Small intestine (tissue), 16 donors: ENCODE data around the gene AZU1. TPM values are rescaled to one million over a fixed set of nuclear protein-coding genes. Genes with fewer than 3 reads are reported as not detected.

Experiments used
- DNase-seq, 2 donors: peaks; one replicate each; pipeline versions ENCODE4 v3.0.0 to v3.0.0-alpha.2; 2013
- FAIRE-seq: peaks from 2 replicates; lab custom pipeline; 2012; peaks lifted over from hg19 to GRCh38; lab: Jason Lieb, UNC
- H3K27ac ChIP-seq, 3 donors: one replicate each; pipeline ENCODE4 v1.5.1; 2013; ENCODE audit warnings: low read length in 2 of 3, mild to moderate bottlenecking in 2 of 3, control low read depth in 1 of 3, inconsistent platforms in 1 of 3, low read depth in 1 of 3, moderate library complexity in 1 of 3
- H3K27me3 ChIP-seq, 3 donors: one replicate each; pipeline ENCODE4 v1.6.1; 2013; ENCODE audit warnings: low read length in 3 of 3, inconsistent platforms in 1 of 3; ENCODE audit not compliant: control insufficient read depth in 3 of 3, insufficient read depth in 3 of 3
- H3K36me3 ChIP-seq, 3 donors: one replicate each; pipeline ENCODE4 v1.6.1; 2013; ENCODE audit warnings: low read length in 3 of 3, inconsistent platforms in 1 of 3, low read depth in 1 of 3, mild to moderate bottlenecking in 1 of 3, moderate library complexity in 1 of 3; ENCODE audit not compliant: control insufficient read depth in 3 of 3, insufficient read depth in 2 of 3
- H3K4me1 ChIP-seq, 3 donors: one replicate each; pipeline ENCODE4 v1.6.1; 2013; ENCODE audit warnings: low read length in 2 of 3, inconsistent platforms in 1 of 3, low read depth in 1 of 3, mild to moderate bottlenecking in 1 of 3, moderate library complexity in 1 of 3; ENCODE audit not compliant: control insufficient read depth in 3 of 3, insufficient read depth in 2 of 3
- H3K4me3 ChIP-seq, 3 donors: one replicate each; pipeline ENCODE4 v1.5.1; 2013; ENCODE audit warnings: low read length in 3 of 3, control low read depth in 1 of 3, inconsistent platforms in 1 of 3, low read depth in 1 of 3, mild to moderate bottlenecking in 1 of 3, moderate library complexity in 1 of 3
- H3K9me3 ChIP-seq, 2 donors: one replicate each; pipeline ENCODE4 v1.6.1; 2013; ENCODE audit warnings: low read depth in 1 of 2, low read length in 1 of 2; ENCODE audit not compliant: control insufficient read depth in 2 of 2, insufficient read depth in 1 of 2
- WGBS, 3 donors: extraction: QIAGEN DNeasy Blood & Tissue Kit; methylation state at CpG; one replicate each; pipeline ENCODE4 v1.1.7; 2013; 5-methylcytosine and 5-hydroxymethylcytosine counted together
- long read RNA-seq, 10 donors: transcript quantifications; one replicate each; lab custom pipeline, GENCODE V29; 2026
- polyA plus RNA-seq, 4 donors: library from polyadenylated mRNA; stranded (reverse) in 3 of 4; unstranded in 1 of 4; fragments of 200-250 nt in 3 of 4; fragments of 120-200 nt in 1 of 4; gene quantifications; one replicate each; pipeline versions ENCODE4 v1.2.1 to v1.2.3, GENCODE V29; 2013
- donor health status: healthy with polysubstance abuse.
- donor health status: control.
- donor health status: control.
- donor health status: Bipolar disorder and iron deficiency.
- donor health status: healthy.

AZU1 gene
- under 1 TPM in 1 of 4 donors, not detected in 3; 0.22 TPM for polyA plus RNA-seq
- long read RNA-seq, donor 1, result 0 reads
- long read RNA-seq, donor 2, result 0 reads
- long read RNA-seq, donor 3, partial matches to known transcripts, result 0 of 1 reads
- long read RNA-seq, donor 3, other reads (novel, unspliced or antisense), result 0 of 1 reads
- long read RNA-seq, donor 4, result 0 reads
- long read RNA-seq, donor 5, result 0 reads
- long read RNA-seq, donor 6, result 0 reads
- long read RNA-seq, donor 7, partial matches to known transcripts, result 0 of 2 reads
- long read RNA-seq, donor 7, other reads (novel, unspliced or antisense), result 0 of 2 reads
- long read RNA-seq, donor 8, result 0 reads
- long read RNA-seq, donor 9, result 0 reads
- long read RNA-seq, donor 10, result 0 reads

GRCh38 chr19:827710-828321 lies at the start of gene AZU1:
Gene AZU1, plus strand, starts transcription at chr19:827837. Its CDS starts 10 bp downstream, at chr19:827847.
- Histone ChIP-seq H3K27me3 (peaks cover 0 to 40% (median 9%) of the 10 kb centered on the region in 3 donors), H3K4me3 (no peak within 1 kb of the TSS), H3K36me3 (no peaks in the 10 kb centered on the region), H3K9me3 (no peaks in the 10 kb centered on the region), H3K4me1 (no peaks in the 10 kb centered on the region), H3K27ac (no peak within 1 kb of the TSS)
- DNase-seq, result no peak
- 52 to 64% (median 63%) methylated on average over 21 to 33 of the region's 33 CpGs for WGBS, 3 donors
- FAIRE-seq, result no peak

- H3K4me3 ChIP-seq, result no peak overlapping the region
- no peaks in the 10 kb centered on the region for H3K36me3 ChIP-seq
- no peaks in the 10 kb centered on the region for H3K27me3 ChIP-seq
- H3K27ac ChIP-seq, result peak overlapping the region in 1 of 3 donors; percentile 6
- 56 to 67% (median 65%) methylated on average over 36 of the region's 36 CpGs for WGBS, 3 donors
- H3K9me3 ChIP-seq, result no peaks in the 10 kb centered on the region
- FAIRE-seq (no peak), DNase-seq (peak in 1 of 2 donors; percentile 59)
- peaks cover 0 to 28% (median 0%) of the 10 kb centered on the region in 3 donors for H3K4me1 ChIP-seq
Measured at GRCh38 chr19:778910-779653, 48.6 kb upstream of the AZU1 start.

- WGBS, 3 donors, result 55 to 80% (median 60%) methylated on average over 15 of the region's 15 CpGs
- Histone ChIP-seq H3K27me3 (no peaks in the 10 kb centered on the region), H3K4me1 (peaks cover 0 to 28% (median 0%) of the 10 kb centered on the region in 3 donors), H3K27ac (no peak overlapping the region), H3K36me3 (no peaks in the 10 kb centered on the region), H3K9me3 (no peaks in the 10 kb centered on the region), H3K4me3 (no peak overlapping the region)
- no peak for FAIRE-seq
- peak in 1 of 2 donors; percentile 18 for DNase-seq
Measured at GRCh38 chr19:780935-781334, 46.7 kb upstream of the AZU1 start.

GRCh38 chr19:781800-782184 lies 45.8 kb upstream of the AZU1 start:
- Histone ChIP-seq H3K4me1 (peaks cover 0 to 28% (median 0%) of the 10 kb centered on the region in 3 donors), H3K36me3 (no peaks in the 10 kb centered on the region), H3K27me3 (no peaks in the 10 kb centered on the region), H3K4me3 (peak overlapping the region in 1 of 3 donors; percentile 46), H3K9me3 (no peaks in the 10 kb centered on the region), H3K27ac (peak overlapping the region in 2 of 3 donors; percentile 24 to 30)
- FAIRE-seq (no peak), DNase-seq (no peak)
- 83 to 88% (median 87%) methylated on average over 18 to 19 of the region's 19 CpGs for WGBS, 3 donors

GRCh38 chr19:782185-782877 lies 45.3 kb upstream of the AZU1 start:
- Histone ChIP-seq H3K9me3 (no peaks in the 10 kb centered on the region), H3K4me1 (peaks cover 0 to 28% (median 0%) of the 10 kb centered on the region in 3 donors), H3K36me3 (no peaks in the 10 kb centered on the region), H3K27me3 (no peaks in the 10 kb centered on the region), H3K4me3 (peak overlapping the region in 2 of 3 donors; percentile 6 to 46), H3K27ac (peak overlapping the region in 2 of 3 donors; percentile 11 to 30)
- 18 to 34% (median 26%) methylated on average over 29 of the region's 29 CpGs for WGBS, 3 donors
- FAIRE-seq (no peak), DNase-seq (peak; percentile 66 to 79)

GRCh38 chr19:782878-783668 lies 44.6 kb upstream of the AZU1 start:
- Histone ChIP-seq H3K36me3 (peaks cover 0 to 5% (median 0%) of the 10 kb centered on the region in 3 donors), H3K4me1 (peaks cover 0 to 28% (median 0%) of the 10 kb centered on the region in 3 donors), H3K9me3 (no peaks in the 10 kb centered on the region), H3K4me3 (peak overlapping the region in 2 of 3 donors; percentile 6 to 46), H3K27me3 (no peaks in the 10 kb centered on the region), H3K27ac (peak overlapping the region in 2 of 3 donors; percentile 11 to 30)
- DNase-seq (peak in 1 of 2 donors; percentile 9), FAIRE-seq (no peak)
- WGBS, 3 donors, result 47 to 57% (median 48%) methylated on average over 29 to 30 of the region's 30 CpGs

GRCh38 chr19:784541-784940 lies 43.1 kb upstream of the AZU1 start:
- no peak for FAIRE-seq
- Histone ChIP-seq H3K9me3 (no peaks in the 10 kb centered on the region), H3K4me1 (peaks cover 0 to 25% (median 0%) of the 10 kb centered on the region in 3 donors), H3K27ac (peak overlapping the region in 1 of 3 donors; percentile 14), H3K27me3 (no peaks in the 10 kb centered on the region), H3K36me3 (peaks cover 0 to 5% (median 0%) of the 10 kb centered on the region in 3 donors), H3K4me3 (no peak overlapping the region)
- 69 to 88% (median 85%) methylated on average over 12 to 13 of the region's 13 CpGs for WGBS, 3 donors
- no peak for DNase-seq
